GM21737 (cell line): Measurements from ENCODE around the gene AFF2.

Experiments used
- ATAC-seq: cut with Tn5 transposase; IDR thresholded peaks from one replicate; pipeline ENCODE4 v1.9.1; 2021; ENCODE audit warnings: mild to moderate bottlenecking, moderate library complexity; ENCODE audit not compliant: unreplicated experiment

AFF2 gene

GRCh38 chrX:148500423-148501385, at the start of gene AFF2:
Gene AFF2 (plus strand): TSS chrX:148500617. CDS start chrX:148501098, 481 bp downstream.
- no peak for ATAC-seq

- ATAC-seq, result peak; percentile 58
Observed at GRCh38 chrX:148457279-148457678, 43.1 kb upstream of the AFF2 start.

GRCh38 chrX:148459343-148459742, 41.1 kb upstream of the AFF2 start:
- peak; percentile 82 for ATAC-seq

- ATAC-seq, result no peak
Observed at GRCh38 chrX:148466292-148466691, 34.1 kb upstream of the AFF2 start.

- ATAC-seq, result no peak
Observed at GRCh38 chrX:148470324-148470723, 30.1 kb upstream of the AFF2 start.

GRCh38 chrX:148474030-148474429, 26.4 kb upstream of the AFF2 start:
- no peak for ATAC-seq

- ATAC-seq, result no peak
Observed at GRCh38 chrX:148492057-148492456, 8.4 kb upstream of the AFF2 start.

GRCh38 chrX:148495176-148495575, 5.2 kb upstream of the AFF2 start:
- ATAC-seq, result no peak

- no peak for ATAC-seq
Observed at GRCh38 chrX:148498067-148498466, 2.4 kb upstream of the AFF2 start.

GRCh38 chrX:148499638-148500422, 587 bp upstream of the AFF2 start:
- no peak for ATAC-seq

- no peak for ATAC-seq
Observed at GRCh38 chrX:148501386-148502066, 1.1 kb downstream of the AFF2 start.

GRCh38 chrX:148504506-148504905, 4.1 kb downstream of the AFF2 start:
- no peak for ATAC-seq

GRCh38 chrX:148507418-148507817, 7.0 kb downstream of the AFF2 start:
- ATAC-seq, result no peak

GRCh38 chrX:148512453-148512852, 12.0 kb downstream of the AFF2 start:
- no peak for ATAC-seq

GRCh38 chrX:148513661-148514060, 13.2 kb downstream of the AFF2 start:
- ATAC-seq, result no peak

GRCh38 chrX:148517176-148517575, 16.8 kb downstream of the AFF2 start:
- ATAC-seq, result no peak

GRCh38 chrX:148522006-148522405, 21.6 kb downstream of the AFF2 start:
- ATAC-seq, result no peak

GRCh38 chrX:148523303-148524080, 23.1 kb downstream of the AFF2 start:
- ATAC-seq, result no peak

GRCh38 chrX:148530464-148531077, 30.2 kb downstream of the AFF2 start:
- no peak for ATAC-seq

GRCh38 chrX:148534291-148534690, 33.9 kb downstream of the AFF2 start:
- no peak for ATAC-seq
